Nephron progenitor cell (in vitro differentiated cells): ENCODE measurements around the gene LEMD2.
A peak's percentile ranks its signal among the peaks of the same experiment; 100 is the strongest.

Experiments
- DNase-seq: peaks from one replicate; pipeline ENCODE4 v3.0.0; 2021
- H3K27ac Mint-ChIP-seq: 2 replicates; pipeline ENCODE4 v1.8.0; 2021; ENCODE audit warnings: mild to moderate bottlenecking, moderate library complexity, mixed read lengths
- H3K27me3 Mint-ChIP-seq: 2 replicates; pipeline ENCODE4 v1.8.0; 2021; ENCODE audit warnings: mild to moderate bottlenecking, low read depth, mixed read lengths; ENCODE audit not compliant: poor library complexity
- H3K36me3 Mint-ChIP-seq: 2 replicates; pipeline ENCODE4 v1.8.0; 2021; ENCODE audit warnings: low read depth, mixed read lengths
- H3K4me1 Mint-ChIP-seq: 2 replicates; pipeline ENCODE4 v1.8.0; 2021; ENCODE audit warnings: mixed read lengths
- H3K4me3 Mint-ChIP-seq: 2 replicates; pipeline ENCODE4 v1.8.0; 2021; ENCODE audit warnings: mild to moderate bottlenecking, moderate library complexity, mixed read lengths
- H3K9me3 Mint-ChIP-seq: 2 replicates; pipeline ENCODE4 v1.8.0; 2021; ENCODE audit warnings: mild to moderate bottlenecking, moderate library complexity, mixed read lengths
- CTCF ChIP-seq: fragments of 200-600 bp; sonication (generic); IDR thresholded peaks from 2 replicates; pipeline ENCODE4 v1.5.0; 2021; ENCODE audit warnings: antibody characterized with exemption

Gene LEMD2

DNA sequence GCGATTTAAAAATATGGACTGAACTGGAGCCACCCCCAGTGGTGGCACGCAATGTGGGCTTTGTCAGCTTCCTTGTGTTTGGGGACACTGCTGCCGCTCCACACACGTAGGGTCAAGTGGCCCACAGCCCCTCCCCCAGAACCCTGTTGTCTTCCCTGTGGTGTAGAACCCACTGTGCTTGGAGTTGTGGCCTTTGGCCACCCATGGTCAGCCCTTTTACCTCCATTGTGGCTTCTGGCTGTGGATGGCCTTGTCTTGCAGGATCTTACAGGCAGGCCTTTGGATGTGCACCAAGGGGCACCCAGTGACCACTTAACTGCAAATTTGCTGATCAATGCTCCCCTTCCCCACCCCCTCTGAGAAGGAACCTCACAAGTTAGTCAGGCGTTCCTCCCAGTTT lies 2.0 kb upstream of the LEMD2 start:
- peaks cover 12% of the 10 kb centered on the region for H3K27me3 Mint-ChIP-seq
- peaks cover 86% of the 10 kb centered on the region for H3K4me1 Mint-ChIP-seq
- no peak for DNase-seq
- no peak for TF ChIP-seq CTCF
- no peak overlapping the region for H3K27ac Mint-ChIP-seq
- H3K36me3 Mint-ChIP-seq = peaks cover 4% of the 10 kb centered on the region
- H3K9me3 Mint-ChIP-seq = no peaks in the 10 kb centered on the region
- H3K4me3 Mint-ChIP-seq = peak overlapping the region; percentile 20

DNA sequence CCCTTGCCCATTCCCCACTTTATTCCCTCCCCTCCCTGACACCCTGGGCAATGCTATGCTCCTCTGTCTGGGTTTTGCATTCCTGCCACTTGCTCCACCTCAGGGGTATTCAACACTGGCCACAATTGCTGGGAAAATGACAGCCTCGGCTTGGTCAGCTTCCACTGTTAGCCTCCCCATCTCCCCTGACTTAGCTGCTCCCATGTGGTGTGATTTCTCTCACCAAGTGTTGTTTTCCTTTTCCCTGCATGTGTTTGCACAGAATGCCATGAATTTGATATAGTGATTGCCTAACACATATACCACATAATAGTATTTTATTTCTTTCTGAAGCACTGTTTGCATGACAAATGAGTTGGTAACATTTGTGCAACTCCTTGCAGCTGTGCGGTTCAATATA lies 1.4 kb upstream of the LEMD2 start:
- Mint-ChIP-seq H3K36me3 (peaks cover 4% of the 10 kb centered on the region), H3K4me3 (peak overlapping the region; percentile 31), H3K27ac (no peak overlapping the region), H3K27me3 (peaks cover 12% of the 10 kb centered on the region), H3K9me3 (no peaks in the 10 kb centered on the region), H3K4me1 (peaks cover 91% of the 10 kb centered on the region)
- no peak for DNase-seq
- TF ChIP-seq CTCF = no peak

DNA sequence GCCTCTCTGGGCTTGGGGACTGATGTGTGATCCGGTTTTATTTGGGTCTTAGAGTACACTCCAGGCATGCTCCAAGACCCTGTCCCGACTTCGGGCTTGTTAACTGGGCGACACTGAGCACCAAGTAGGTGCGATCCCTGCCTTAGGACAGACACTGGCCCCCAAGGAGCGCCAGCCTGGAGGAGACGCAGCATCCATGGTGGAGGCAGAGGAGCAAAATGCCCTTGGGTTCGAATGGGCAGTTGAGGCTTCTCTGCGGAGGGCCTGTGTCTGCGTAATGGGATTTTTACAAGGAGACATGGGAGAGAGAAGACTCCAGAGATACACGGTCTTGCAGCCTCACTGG lies 593 bp upstream of the LEMD2 start:
- H3K4me3 Mint-ChIP-seq = peak overlapping the region; percentile 82
- peaks cover 12% of the 10 kb centered on the region for H3K27me3 Mint-ChIP-seq
- H3K36me3 Mint-ChIP-seq = peaks cover 13% of the 10 kb centered on the region
- DNase-seq = no peak
- peaks cover 92% of the 10 kb centered on the region for H3K4me1 Mint-ChIP-seq
- H3K9me3 Mint-ChIP-seq = no peaks in the 10 kb centered on the region
- H3K27ac Mint-ChIP-seq = no peak overlapping the region
- no peak for TF ChIP-seq CTCF

- peak; percentile 61 for DNase-seq
- Mint-ChIP-seq H3K9me3 (no peaks in the 10 kb centered on the region), H3K27ac (peak overlapping the region; percentile 99), H3K4me1 (peaks cover 80% of the 10 kb centered on the region), H3K27me3 (peaks cover 3% of the 10 kb centered on the region), H3K4me3 (peak overlapping the region; percentile 97), H3K36me3 (peaks cover 26% of the 10 kb centered on the region)
- no peak for TF ChIP-seq CTCF
These were observed 806 bp downstream of the LEMD2 start for GRCh38 chr6:33787954-33788693.

DNA sequence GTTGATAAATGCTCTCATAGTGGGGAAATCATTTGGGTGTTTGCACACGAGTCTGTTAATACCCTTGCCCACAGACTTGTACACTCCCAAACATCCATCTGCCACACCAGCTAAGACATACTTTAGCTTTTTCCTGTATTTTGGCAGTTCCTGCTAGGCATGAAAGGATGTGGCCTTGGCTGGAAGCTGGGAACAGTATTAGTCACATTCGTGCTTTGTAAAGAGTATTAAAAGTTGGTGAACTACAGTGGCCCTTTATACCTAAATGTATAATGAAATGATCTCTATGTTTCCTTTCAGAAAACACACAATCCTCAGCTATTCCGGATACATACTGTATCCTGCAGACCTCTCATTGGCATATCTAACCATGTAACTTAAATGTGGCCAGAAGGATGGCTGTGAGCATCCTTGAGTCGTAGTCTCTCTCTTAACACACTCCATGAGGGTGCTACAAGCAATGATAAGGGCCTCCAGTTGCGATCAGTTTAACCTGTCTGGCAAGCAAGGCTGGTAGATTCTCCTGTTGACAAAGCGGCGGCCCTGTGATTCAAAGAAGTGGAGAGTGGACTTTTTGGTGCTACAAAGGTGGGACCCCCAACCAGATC lies 1.5 kb downstream of the LEMD2 start:
- H3K27ac Mint-ChIP-seq = peak overlapping the region; percentile 99
- peaks cover 78% of the 10 kb centered on the region for H3K4me1 Mint-ChIP-seq
- peak overlapping the region; percentile 97 for H3K4me3 Mint-ChIP-seq
- peaks cover 27% of the 10 kb centered on the region for H3K36me3 Mint-ChIP-seq
- TF ChIP-seq CTCF = no peak
- peaks cover 2% of the 10 kb centered on the region for H3K27me3 Mint-ChIP-seq
- H3K9me3 Mint-ChIP-seq = no peaks in the 10 kb centered on the region
- DNase-seq = no peak

- no peak for TF ChIP-seq CTCF
- peak overlapping the region; percentile 97 for H3K4me3 Mint-ChIP-seq
- no peak overlapping the region for H3K27ac Mint-ChIP-seq
- H3K9me3 Mint-ChIP-seq = no peaks in the 10 kb centered on the region
- no peak for DNase-seq
- H3K27me3 Mint-ChIP-seq = peaks cover 2% of the 10 kb centered on the region
- H3K36me3 Mint-ChIP-seq = peaks cover 32% of the 10 kb centered on the region
- peaks cover 78% of the 10 kb centered on the region for H3K4me1 Mint-ChIP-seq
These were observed 2.2 kb downstream of the LEMD2 start for GRCh38 chr6:33786736-33787135.
